Glomerular visceral epithelial cell (primary cell): ENCODE results near the gene ARFGAP3.
"Not testable (repeated sequence)": the region's sequence is repeated elsewhere in the genome, so short reads cannot be mapped to it uniquely, and the experiment has no call there.

Experiments used
- DNase-seq: peaks from one replicate; pipeline ENCODE4 v3.0.0-alpha.2; 2016; ENCODE audit errors: extremely low spot score

Gene ARFGAP3

GRCh38 chr22:42794551-42795510, 62.2 kb downstream of the ARFGAP3 start:
- no peak for DNase-seq

- no peak for DNase-seq
Observed at GRCh38 chr22:42793848-42794405, 63.1 kb downstream of the ARFGAP3 start.

DNA sequence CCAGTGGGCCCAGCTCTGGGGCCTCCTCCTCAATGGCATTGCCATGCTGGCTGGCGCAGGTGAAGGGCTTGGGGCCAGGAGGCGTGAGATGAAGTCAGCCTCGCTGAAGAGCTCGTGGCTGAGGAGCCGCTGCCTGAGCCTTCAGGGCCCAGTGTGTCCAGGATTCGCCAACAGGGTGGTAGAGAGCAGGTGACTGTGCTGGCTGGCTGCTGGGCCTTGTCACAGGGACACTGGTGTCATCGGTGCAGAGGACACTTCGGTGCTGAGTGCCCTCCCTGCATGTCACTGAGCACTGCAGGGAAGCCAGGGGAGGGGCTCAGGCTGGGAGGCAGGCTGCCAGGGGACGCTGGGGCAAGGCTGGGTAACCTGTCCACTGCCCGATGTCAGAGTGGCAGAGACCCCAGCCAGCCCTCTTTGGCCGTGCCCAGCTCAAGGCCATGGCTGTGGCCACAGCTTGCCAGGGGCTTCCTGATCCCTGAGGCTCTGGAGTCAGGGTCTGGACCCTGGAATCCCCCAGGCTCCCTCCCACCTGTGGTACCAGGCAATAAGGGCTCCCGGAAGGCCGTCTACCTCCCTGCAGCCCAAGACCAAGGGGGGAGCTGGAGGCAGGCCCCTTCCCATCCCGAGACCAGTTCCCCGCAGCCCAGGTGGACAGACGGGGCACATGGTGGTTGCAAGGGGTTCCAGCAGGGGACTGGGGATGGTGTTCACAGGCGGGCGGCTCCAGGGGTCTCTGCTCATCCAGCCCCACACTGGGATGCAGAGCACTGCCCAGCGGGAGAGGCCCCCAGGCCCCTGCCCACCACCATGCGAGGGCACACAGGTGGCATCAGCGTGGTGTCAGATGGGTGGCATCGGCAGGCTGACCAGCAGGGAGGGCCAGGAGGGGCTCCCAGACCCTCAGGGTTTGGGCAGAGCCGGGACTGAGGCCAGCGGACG, 63.9 kb downstream of the ARFGAP3 start:
- no peak for DNase-seq

- DNase-seq, result no peak
Observed at GRCh38 chr22:42792453-42792908, 64.6 kb downstream of the ARFGAP3 start.

- DNase-seq, result no peak
Observed at GRCh38 chr22:42791721-42792452, 65.2 kb downstream of the ARFGAP3 start.

DNA sequence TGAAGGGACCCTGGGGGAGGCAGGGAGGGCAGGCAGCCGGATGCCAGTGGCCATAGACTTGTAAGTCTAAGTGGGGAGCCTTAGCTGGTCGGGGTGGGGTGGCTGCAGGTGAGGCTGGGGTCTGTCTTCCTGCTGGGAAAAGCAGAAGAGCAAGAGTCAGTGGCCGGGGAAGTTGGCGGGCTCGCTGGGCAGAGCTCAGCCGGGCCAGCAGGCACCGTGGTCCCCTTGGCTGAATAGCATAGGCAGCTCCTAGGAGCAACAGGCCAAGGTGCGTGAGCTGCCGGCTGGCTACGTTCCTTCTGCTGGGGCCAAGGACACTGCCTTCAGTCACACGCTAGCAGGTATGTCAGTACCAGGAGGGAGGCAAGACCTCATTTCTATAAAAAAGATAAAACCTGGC, 68.6 kb downstream of the ARFGAP3 start:
- DNase-seq, result no peak

DNA sequence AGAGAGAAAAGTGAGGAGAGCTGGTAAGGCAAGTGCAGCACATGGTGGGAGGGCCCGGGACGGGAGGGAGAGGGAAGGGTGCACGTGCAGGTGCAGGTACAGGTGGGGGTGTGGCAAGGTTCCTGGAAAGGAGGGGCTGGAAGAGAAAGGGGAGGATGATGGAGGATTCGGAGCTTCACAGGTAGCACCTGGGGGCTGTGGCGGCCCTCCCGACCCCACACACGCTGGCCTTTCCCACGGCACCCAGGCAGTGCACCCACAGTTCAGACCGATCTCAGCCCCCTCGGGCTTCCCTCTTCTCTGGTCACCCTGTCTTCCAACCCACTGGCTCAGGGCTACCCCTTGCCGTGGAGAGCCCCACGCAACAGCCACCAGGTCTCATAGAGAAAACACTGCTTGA, 69.1 kb downstream of the ARFGAP3 start:
- no peak for DNase-seq

DNA sequence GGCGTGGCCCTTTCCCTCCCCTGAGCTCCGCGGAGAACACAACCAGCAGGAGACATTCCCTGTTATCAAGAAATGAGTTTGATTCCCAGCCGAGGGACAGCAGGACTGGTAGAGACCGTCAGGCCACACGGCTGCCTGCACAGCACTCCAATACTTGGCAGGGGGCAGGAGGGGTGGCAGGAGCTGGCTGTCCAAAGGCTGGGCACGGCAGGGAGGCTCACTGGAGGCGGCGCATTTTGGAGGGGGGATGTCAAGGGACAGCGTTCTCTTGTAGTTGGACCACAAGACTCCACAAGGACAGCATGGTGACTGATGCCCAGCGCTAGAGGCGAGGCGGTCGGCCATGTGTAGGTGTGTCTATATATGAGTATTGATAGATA, 69.7 kb downstream of the ARFGAP3 start:
- no peak for DNase-seq

DNA sequence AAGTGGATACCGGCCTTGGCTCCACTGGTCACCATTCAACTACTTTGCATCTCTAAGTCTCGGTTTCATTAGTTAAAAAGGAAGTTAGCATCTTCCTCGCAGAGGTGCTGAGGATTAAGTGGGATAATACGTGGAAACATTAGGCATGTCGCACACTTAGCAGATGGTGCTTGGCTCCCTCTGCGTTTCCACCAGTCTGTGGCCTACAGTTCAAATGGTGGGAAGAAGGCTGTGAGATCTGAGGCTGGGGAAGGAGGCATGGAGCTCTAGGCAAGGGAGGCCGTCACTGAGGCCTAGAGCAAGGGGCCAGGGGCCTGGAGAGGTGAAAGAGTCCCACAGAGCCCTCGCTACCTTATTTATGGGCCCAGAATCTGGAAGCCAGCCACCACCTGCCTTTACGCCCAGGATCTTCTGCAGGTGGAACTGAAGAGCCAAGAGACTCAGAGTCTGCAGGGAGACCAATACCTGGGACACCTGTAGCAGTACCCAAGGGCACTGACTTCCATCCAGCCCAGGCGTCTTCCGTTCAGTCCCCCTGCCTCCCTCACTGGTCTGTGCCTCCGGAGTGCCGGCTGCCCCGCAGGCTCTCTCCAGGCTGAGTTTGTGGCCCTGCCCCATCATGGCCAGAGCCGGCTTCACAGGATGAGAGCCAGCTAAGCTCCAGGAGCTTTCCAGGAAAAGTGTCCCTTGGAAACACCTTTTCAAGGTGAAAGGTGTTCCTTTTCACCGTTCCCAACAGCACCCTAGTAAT, 70.3 kb downstream of the ARFGAP3 start:
- DNase-seq, result no peak

GRCh38 chr22:42785706-42786499, 71.2 kb downstream of the ARFGAP3 start:
- no peak for DNase-seq

GRCh38 chr22:42782306-42782705, 74.8 kb downstream of the ARFGAP3 start:
- not testable (repeated sequence) for DNase-seq

DNA sequence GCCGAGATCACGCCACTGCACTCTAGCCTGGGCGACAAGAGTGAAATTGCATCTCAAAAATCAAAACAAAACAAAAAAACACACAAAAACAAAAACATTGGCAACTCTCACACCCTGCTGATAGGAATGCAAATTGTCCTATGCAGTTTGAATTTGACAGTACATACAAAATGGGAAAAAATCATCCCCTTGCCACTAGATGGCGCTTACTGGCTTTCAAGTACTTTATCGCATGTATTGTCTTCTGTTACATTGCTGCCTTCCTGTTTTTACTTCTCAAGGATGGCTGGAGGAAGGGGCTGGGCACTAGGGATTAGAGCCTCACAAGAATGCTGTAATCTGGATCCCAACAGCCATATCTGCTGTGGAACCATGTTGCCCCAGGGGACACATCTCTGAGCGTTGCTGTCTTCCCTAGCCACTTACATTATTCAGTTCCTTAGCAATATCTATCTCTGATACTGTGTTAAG, 77.0 kb downstream of the ARFGAP3 start:
- DNase-seq, result peak; percentile 86

GRCh38 chr22:42777126-42777525, 79.9 kb downstream of the ARFGAP3 start:
- no peak for DNase-seq

DNA sequence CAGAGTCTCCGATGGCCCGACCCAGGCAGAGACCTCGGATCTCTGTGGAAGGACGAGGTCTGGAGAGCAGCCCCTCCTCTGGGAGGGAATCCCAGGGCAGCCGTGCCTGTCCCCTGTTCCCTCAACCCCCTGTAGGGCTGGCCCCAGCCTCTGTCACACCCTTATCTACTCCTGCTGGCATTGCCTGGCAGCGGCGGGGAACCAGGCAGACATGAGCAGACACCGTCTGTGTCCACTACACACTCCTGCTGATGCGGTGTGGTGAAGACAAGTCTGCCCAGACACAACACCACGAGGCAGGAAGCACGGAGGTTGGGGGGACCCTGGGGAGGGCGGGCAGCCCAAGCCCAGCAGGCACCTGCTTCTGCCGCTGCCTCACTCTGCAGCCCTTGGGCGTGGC, 83.9 kb downstream of the ARFGAP3 start:
- DNase-seq, result no peak

DNA sequence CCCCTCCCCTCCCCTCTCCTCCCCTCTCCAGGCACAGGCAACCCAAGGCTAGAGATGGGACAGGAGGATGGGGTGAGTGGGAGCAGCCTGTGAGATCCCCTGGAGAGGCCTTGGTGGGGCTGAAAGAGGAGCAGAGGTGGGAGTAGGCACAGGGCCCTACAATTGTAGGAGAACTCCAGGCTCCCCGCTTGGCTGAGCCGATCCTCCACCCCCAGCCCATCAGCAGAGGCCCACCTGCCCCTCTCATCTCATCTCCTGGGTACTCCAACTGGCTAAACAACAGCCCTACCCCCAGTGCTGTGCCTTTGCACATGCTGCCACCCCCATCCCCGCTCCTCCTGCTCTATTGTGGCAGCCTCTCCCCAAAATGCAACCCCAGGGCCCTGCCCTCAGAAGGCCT, 84.4 kb downstream of the ARFGAP3 start:
- no peak for DNase-seq

DNA sequence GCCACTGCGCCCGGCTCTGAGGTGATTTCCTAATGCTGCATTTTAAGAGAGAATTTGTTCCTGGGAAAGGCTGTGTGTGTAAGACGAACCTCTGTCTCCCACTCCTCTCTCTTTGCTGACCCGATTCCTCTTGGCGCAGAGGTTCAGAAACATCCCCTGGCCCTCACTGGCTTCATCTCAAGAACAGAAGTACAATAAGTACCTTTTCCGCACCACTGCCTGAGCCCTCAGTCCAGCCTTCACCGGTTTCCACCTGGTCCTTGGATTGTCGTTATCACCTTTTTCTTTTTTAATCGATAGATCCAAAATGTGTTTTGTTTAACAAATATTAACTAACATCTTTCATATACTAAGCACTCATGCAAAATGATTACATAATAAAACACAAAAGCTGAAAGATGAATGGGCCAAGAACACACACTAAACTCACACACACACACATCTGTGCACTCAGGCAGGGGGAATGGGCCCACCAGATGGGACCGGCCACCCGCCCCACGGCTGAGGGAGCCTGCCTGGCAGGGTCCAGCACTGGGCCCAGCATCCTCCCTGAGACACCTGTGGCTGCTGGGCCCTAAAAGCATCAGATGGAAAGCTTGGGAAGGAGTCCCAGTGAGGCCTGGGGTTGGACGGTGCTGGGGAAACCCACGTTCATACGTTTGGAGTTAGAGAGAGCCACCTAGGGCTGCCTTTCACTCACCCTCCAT, 86.0 kb downstream of the ARFGAP3 start:
- DNase-seq, result no peak

DNA sequence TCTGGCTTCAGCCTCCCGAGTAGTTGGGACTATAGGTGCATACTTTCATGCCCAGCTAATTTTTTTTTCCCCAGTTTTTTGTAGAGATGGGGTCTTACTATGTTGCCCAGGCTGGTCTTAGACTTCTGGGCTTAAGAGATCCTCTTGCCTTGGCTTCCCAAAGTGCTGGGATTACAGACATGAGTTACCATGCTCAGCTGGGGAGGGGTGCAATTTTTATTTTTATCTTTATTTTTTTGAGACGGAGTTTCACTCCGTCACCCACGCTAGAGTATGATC, 86.7 kb downstream of the ARFGAP3 start:
- DNase-seq, result no peak

DNA sequence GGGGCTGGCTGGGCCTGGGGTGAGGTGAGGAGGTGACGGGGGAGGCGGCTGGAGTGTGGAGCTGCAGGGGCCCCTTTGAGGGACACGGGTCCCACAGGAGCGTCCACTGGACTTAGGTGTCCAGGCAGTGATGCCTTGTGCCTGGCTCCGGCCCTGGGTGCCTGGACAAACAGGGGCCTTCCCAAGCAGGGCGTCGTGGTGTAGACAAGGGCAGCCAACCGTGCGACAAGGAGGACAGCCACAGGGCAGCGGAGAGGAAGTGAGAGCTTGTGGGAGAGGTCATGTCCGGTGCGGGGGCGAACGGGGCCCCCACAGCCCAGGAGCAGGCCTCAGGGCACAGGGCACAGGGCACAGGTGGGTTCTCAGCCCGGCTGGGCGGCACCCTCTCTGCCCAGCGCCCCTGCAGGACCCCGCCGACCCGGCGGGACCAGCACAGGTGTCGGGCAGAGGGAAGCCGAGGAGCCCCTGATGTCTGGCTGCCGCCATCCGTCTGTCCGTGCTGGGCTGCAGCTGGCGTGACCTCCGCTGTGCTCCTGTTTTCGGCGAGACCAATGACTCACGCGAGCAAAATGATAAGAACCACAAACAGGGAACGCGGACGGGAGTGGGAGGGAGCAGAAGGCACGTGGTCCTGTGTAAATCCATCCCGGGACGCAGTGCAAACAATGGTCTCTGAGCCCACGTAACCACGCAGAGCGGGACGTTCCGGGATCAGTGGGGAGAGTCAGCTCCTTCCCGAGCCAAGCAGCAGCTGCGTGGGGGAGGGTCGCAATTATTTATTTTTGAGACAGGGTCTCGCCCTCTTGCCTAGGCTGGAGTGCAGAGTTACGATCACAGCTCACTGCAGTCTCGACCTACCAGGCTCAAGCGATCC, 87.3 kb downstream of the ARFGAP3 start:
- DNase-seq, result peak; percentile 89

GRCh38 chr22:42769238-42769573, 87.9 kb downstream of the ARFGAP3 start:
- DNase-seq, result no peak
